EH (cell line): ENCODE results near the gene PDE9A.

ENCODE experiments used
- DNase-seq: peaks from one replicate; pipeline ENCODE4 v3.0.0-alpha.2; 2015; ENCODE audit warnings: low read depth

Gene PDE9A

DNA sequence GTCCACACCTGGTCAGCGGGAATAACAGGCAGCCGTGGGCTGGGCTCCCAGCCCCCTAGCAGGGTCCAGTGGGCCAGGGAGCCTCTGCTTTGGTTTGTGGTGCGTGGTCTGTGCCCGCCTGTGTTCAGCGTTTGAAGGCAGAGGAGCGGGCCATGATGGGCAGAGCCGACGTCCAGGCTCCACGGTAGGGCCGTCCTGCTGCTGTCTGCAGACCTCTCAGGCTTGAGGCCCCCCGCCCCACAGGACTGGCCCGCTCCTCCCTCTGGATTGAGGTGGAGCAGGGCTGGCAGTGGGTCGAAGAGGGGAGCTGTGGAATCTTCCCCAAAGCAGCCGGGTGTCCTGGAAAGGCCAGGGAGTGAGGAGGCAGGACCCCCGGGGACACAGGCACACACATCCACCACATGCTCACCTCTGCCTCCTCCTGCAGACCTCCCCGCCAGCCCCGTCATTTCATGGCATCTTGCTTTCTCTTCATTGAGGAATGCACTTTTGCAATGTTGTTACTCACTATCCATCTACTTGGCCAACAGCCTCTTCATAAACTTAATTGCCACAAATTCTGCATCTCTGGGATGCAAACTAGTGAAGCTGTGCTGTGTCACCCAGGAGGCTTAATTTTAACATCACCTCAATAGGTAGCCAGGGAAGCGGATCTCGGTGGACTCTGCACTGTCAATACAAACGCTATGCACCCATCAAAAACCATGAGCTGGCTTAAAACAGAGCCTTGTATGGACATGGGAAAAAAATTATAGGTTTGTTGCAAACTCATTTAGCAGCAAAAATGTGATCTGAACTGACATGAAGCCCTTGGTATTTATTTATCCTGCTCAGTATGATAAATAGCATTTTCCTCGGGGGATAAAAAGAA is 85.9 kb downstream of the PDE9A start:
- no peak for DNase-seq

DNA sequence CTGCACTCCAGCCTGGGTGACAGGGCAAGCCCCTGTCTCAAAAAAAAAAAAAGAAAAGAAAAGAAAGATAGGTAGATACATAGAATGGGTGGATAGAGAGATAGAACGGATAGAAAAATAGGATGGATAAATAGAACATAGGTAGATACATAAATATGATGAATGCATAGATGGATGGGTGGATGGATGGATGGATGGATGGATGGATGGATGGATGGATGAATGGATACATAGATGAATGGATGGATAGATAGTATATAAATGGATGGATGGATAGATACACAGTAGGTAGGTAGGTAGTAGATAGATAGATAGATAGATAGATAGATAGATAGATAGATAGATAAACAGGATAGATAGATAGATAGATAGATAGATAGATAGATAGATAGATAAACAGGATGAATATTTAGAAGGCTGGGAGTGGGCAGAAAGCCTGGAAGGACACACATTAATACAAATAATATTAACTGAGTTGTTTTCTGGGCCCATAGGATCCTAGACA is 87.0 kb downstream of the PDE9A start:
- no peak for DNase-seq

DNA sequence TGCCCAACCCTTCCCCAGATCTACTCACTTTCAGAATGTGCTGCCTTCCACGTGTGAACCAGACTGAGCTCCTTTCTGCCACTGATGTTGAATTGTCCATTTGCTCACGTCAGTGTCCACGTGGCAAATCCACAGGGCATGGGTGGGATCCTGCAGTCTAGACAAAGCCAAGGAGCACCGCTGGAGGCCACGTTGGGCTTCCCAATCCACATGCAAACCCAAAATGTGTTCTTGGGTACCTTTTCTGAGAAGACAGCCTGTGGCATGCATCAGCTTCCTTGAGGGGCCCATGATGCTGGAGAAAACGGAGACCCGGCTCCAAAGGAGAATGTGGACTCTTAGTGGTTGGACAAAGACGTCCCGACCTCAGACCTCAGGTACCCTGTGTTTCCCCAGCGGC is 87.6 kb downstream of the PDE9A start:
- DNase-seq, result no peak

DNA sequence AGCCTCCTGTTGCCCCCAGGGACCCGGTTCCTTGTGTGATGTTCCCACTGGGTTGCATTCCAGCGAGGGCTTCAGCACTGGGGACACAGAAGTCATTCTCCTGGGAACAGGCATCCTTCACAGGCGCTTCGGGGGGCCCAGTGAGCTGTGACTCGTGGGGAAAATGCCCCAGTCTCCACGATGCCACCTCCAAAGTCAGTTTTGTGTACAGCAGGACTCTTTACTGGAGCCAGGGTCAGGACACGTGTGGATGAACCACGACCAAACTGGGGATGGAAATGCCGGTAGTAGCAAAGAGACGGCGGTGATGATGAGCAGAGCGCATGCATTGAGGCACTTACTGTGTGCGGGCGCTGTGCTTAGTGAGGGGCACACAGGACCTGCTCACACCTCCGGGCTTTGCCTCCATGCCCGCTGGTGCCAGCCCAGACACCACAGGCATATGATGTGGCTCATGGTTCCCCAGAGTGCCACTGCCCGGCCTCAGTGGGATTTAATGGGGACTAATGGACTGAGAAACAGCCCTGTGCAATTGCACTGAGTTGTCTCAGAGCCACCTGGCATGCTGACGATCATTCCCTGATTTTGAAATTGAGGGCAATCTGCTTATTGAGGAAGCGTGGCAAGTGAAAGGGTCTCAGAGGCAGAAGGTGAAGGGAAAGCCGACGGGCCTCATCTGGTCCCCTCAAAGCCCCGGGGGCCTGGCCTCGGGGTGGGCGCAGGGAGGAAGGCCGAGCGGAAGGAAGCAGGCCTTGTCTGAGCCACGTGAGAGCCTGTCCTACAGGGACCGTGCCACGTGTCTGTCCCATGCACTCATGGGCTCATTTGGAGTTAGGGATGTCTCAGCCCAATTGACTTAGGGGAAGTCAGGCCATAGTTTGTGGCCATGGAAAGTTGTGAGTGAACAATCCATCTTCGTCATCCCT is 91.4 kb downstream of the PDE9A start:
- DNase-seq, result no peak

DNA sequence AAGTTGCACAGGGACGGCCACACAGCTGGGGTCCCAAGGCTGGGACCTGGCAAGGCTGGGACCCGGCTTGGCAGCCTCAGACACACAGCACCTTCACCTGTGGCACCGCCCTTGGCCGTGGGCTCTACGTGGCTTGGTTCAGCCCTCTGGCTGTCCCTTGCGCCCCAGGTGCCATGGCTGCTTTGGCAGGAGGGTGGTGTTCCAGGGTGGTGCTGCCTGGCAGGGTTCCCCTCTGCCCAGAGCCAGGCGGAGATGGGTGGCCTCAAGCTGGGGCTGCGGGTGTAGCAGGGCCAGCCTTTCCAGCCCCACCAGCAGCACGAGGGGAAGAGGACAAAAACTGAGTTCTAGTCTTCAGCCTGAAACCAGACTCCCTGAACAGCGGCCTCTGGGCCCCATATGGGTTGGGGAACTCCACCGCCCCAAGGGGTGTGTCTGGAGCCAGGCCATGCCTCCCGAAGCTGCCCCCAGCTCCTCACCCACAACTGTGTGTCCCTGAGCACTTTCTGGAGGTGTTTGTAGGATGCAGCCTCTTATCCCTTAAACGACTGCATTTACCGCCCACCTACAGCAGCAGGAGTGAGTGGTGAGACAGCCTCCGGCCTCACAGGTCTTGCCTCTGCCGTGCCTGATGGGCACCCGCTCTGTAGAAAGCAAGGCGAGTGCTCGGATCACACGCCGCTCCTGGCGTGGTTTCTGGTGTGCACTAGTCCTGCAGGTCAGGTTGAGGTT is 92.3 kb downstream of the PDE9A start:
- no peak for DNase-seq

DNA sequence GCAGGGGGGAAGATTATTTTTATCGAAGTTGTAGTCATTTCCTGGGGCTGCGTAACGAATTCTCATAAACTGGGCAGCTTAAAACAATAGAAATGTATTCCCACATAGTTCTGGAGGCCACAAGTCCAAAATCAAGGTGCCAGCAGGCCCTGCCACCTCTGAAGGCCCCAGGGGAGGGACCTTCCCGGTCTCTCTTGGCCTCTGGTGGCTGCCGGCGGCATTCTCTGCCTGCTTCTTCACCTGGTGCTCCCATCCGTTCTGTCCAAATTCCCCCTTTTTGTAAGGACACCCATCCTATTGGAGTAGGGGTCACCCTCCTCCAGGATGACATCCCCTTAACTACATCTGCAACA is 92.8 kb downstream of the PDE9A start:
- no peak for DNase-seq

DNA sequence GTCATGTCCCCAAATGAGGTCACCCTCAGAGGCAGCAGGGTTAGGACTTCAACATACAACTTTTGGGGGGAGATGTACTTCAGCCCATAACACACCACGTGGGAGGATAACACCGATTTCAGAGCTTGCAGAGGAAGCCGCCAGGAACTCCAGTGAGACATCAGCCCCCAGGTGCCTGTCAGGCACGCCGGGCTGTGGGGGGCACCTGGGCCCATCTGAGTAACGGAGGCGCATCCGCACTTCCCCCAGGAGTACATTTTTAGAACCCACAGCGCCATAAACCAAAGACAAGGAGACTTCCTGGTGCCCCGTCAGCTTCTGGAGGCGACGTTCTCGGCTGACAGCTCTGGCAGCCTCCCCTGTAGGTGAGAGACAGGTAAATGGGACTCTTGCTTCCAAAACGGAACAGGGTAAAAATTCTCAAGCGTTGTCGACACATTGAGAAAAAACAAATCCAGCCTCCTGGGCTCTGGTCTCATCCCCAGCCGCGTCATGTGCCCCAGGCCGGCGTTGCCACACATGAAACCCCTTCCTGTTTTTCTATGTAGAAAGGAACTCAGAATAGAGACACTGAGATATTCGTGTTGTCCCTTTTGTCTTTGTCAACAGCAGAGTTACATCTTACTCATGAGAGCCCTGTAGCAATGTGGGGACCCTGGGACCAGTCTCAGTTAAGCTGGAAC is 93.3 kb downstream of the PDE9A start:
- no peak for DNase-seq

DNA sequence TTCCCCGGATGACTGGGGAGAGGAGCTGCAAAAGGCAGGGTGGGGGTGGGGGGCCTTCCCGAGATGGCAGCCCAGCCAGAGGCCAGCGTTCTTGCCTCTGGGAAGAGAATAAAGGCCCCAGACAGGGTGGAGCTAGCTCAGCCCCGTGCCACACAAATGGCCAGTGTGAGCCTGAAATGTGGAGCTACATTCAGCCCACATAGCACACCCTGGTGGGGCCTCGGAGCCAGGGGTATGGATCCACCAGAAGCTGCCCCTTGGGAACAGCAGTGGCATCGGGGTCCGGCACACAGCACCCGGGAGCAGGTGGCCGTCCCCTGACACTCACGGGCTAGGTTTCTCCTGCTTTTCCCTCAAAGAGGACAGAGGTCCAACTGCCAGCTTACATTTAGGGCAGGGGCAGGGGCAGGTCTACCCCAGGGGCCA is 93.9 kb downstream of the PDE9A start:
- no peak for DNase-seq

DNA sequence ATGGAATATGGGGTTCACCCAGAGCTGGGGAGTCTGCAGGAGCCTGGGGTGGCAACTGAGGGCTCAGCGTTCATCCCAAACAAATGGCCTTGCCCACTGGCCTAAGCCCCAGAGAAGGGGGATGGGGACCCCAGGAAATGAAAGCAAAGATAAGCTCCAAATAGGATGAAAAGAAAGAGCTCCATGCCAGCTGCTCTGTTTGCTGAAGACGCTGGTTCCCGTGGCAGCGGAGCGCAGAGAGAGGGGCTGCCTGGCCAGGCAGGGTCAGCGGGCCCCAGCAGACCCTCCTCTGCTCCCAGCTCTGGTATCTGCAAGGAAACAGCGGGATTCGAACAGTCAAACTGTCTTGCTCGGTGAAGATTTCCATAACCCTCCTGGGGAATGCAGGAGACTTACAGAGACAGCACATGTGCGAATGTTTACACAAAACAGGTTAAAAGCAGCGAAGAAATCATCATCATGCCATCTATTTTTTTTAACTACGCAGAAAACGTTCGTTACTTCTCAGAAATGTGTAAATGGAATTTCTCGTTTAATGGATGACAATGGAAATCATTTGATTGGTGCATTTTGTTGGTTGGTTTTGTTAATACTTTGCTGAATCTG is 94.4 kb downstream of the PDE9A start:
- no peak for DNase-seq

DNA sequence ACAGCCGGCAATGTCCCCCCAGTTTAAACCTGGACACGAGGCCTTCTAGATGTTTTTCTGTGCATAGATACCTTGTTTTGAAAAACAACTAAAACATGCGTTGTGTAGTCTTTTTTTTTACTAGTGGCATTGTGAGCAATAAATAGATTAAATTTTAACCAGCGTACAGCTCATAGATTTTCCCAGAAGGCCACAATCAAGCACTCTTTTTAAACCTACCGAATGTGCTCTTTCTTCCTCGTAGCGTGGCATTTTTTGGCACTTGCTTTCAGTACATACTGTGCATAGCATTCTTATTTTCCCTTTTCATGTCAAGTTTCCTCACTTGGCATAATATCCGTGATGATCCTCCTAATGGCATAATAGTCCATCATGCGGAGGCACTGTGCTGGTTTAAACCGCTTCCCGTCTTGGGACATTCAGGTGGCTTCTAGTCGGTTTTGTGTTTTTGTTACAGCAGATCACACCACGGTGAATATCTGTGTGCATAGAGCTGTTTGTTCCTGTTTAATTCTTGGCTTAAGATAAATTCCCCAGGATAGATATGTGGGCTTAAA is 95.3 kb downstream of the PDE9A start:
- no peak for DNase-seq

DNA sequence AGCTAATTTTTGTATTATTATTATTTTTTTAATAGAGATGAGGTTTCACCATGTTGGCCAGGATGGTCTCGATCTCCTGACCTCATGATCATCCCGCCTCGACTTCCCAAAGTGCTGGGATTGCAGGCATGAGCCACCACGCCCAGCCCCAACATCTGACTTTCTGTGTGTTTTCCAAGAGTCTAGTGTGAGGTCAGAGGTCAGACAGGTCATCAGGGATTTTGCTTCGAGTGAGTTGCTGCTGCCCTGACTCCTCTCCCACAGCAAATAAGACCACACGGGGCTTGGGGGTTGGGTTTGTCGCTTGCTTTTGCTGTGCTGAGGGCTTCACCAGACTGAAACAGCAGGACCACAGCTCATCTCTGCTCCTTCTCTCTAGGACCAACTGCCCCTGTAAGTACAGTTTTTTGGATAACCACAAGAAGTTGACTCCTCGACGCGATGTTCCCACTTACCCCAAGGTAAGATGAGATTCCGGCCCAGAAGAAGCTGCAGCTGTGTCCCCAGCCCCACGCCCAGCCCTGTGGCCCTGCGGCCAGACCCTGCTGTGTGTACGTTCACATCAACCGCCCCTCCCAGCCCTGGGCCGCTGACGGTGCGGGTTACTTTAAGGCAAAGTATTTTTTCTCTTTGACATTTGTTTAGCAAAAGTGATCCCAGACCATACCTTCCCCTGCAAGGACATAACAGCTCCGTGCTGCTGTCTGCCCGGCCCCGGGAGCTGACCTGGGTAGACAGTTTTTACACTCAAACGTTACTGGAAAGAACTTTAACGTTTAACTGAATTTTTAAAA is 97.5 kb downstream of the PDE9A start:
- no peak for DNase-seq

DNA sequence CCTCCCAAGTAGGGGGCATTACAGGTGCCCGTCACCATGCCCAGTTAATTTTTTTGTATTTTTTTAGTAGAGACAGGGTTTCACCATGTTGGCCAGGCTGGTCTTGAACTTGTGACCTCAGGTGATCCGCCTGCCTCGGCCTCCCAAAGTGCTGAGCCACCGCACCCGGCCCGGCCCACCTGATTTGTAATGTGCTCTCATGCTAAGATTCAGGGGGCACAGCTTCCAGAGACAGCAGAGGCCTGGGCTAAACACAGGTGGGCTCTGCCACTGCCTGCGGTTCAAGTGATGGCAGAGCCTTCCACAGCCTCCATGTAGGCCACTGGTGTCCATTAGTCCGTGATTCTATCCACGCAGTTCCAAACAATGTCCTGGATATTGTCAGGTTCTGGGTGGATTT is 98.4 kb downstream of the PDE9A start:
- DNase-seq, result no peak

DNA sequence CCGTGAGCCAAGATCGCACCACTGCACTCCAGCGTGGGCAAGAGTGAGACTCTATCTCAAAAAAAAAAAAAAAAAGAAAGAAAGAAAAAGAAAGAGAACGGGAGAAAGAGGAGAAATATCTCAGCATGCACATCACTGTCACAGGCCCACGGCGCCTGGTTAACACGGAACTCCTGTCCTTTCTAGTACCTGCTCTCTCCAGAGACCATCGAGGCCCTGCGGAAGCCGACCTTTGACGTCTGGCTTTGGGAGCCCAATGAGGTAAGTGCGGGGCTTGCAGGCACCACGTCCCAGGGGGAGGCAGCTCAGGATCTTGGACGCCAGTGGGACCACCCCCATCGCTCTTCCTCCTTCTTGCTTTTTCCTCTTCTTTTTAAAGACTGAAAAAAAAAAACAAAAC is 100.4 kb downstream of the PDE9A start:
- DNase-seq, result no peak

DNA sequence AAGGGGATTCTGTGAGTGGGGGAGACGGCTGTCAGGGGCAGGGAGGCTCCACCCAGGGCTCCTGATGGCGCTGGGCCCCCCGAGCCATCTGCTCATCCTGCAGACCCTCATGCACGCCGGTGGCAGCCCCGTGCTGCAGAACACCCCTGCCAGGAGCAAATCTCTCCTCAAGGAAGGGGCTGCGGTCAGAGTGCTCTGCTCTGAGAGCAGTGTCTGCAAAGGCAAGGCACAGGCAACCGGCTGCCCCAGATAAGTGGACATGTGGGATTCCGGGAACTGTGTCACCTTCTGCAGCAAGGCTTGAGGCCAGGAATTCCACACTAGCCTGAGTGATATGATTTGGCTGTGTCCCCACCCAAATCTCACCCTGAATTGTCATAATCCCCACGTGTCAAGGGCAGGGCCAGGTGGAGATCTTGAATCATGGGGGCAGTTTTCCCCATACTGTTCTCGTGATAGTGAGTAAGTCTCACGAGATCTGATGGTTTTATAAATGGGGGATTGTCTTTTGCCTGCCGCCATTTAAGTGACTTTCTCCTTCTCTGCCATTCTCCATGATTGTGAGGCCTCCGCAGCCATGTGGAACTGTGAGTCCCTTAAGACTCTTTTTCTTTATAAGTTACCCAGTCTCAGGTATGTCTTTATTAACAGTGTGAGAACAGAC is 101.0 kb downstream of the PDE9A start:
- DNase-seq, result no peak

DNA sequence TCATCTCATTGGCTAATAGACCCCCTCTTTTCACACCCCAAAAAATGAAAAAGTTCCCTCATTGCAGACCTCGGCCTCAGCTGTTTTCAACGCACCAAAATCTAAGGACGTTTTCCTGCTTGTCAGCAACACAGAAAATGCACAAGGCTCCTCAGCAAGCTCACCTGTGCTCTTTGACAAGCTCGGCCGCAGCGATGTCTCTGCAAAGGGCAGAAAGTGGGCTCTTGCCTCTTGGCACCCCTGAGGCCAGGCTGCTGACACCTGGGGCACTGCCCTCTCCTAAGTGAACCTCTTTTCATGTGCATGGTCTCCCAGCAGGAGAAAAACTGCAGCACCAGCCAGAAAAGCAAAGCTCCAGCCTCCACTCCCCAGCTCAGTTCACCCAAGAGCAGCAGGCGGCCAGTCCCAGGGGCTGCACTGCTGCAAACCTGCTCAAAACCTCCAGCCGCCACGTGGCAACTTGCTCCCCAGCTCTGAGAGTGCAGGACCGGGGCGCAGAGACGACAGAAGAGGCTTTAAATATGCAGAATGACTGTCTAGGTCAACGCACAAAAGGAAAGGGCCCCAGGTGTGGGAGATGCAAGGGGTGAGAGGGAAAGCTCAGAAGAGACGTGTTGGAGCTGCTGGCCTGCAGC is 101.7 kb downstream of the PDE9A start:
- no peak for DNase-seq

DNA sequence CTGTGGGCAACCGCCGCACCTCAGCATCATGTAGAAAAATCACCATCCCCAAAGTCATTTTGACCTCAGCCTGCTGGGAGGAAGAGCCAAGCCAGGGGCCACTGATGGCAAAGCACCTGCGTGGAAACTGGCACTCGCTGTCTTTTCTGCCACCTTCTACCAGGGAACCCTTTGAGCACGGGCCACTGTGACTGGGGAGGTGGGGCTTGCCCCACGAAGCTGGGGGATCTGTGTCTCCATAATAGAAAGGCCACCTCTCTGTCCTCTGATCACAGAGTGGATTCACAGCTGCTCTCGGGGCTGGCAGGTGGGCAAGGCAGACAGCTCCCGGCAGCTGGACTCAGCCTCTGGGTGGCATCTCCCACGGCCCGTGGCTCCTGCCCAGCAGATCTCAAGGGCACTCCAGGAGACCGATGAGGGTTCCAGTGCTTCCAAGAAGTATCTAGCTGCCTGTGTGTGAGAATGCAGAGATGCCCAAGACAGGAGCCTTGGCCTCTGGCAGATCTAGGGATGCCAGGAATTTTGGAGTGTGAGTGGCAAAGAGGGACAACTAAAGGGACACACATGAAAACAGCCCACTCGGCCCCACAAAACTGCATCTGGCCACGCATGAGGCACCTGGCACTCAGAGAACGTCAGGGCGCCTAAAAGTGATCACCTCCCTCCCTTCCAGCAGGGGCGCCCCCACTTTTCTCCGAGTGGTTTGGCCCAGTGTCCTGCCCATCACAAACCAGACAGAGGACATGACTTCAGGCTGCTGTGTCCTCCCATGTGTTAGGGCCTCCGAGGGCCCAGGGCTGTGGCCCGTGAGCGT is 102.6 kb downstream of the PDE9A start:
- no peak for DNase-seq

DNA sequence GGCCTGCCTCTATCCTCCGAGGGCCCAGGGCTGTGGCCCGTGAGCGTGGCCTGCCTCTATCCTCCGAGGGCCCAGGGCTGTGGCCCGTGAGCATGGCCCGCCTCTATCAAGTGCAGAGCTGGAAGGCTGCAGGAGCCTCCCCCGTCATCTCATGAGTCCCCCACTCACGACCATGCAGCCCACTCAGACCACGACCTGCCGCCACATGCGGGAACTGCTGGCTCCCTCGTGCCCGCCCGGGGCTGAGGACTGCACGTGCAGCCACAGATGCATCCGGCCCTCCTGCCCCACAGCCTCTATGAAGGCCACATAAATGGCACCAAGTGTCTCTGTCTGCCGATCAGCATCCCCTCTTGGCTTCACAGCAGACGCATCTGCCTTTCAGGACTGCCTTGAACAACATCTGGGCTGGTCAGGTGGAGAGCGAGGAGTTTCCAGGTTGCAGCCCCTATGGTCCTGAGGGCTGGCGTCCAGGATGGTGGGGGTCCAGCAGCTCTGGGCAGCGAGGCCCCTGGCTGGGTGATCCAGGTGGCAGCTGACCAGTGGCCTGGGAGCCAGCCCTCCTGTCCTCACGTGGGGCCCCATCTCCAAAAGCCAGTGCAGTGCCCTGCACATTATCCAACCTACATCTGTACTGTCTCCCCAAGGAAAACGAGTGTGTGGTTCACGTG is 103.3 kb downstream of the PDE9A start:
- DNase-seq, result no peak

DNA sequence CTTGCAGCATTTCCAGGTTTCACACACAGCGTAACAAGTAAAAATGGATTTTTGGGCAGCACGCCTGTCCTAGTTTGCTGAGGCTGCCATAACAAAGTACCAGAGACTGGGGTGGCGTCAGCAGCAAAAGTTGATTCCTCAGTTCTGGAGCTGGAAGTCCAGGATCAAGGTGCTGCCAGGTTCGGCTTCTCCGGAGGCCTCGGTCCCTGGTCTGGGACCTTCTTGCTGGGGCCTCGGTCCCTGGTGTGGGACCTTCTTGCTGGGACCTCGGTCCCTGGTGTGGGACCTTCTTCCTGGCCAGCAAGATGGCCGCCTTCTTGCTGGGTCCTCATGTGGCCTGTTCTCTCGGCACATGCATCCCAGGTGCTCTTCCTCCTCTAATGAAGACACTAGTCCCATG is 104.0 kb downstream of the PDE9A start:
- no peak for DNase-seq
